Kidney epithelial cell (primary cell): ENCODE measurements around the gene TMCC3. TPM values are rescaled to one million over a fixed set of nuclear protein-coding genes. Genes with fewer than 3 reads are reported as not detected.

Source experiments
- DNase-seq: peaks from one replicate; pipeline ENCODE4 v3.0.0-alpha.2; 2010; ENCODE audit warnings: low read depth
- H3K27me3 ChIP-seq: 2 replicates; pipeline ENCODE4 v1.6.0; 2011; ENCODE audit warnings: low read length; ENCODE audit not compliant: control insufficient read depth, insufficient read depth
- H3K36me3 ChIP-seq: 2 replicates; pipeline ENCODE4 v1.5.1; 2011; ENCODE audit warnings: low read length; ENCODE audit not compliant: control insufficient read depth, insufficient read depth
- H3K4me3 ChIP-seq: 2 replicates; pipeline ENCODE4 v1.5.1; 2011; ENCODE audit warnings: low read depth, mild to moderate bottlenecking, control low read depth, low read length
- total RNA-seq: library from RNA; depleted of rRNA; stranded (reverse); fragments of >200 nt; gene quantifications from 2 replicates; pipeline ENCODE4 v1.2.3, GENCODE V29; 2015
- TF ChIP-seq, protein P1 (sequence below): IDR thresholded peaks from 2 replicates; pipeline ENCODE4 v1.5.1; 2011; ENCODE audit warnings: mild to moderate bottlenecking, moderate library complexity, low read length, control low read depth, inconsistent platforms; ENCODE audit not compliant: insufficient read depth, poor library complexity, severe bottlenecking

TMCC3 gene
- total RNA-seq, 1 donor from 2014 or later = 22.8 TPM

GRCh38 chr12:94690198-94690771 is 39.9 kb upstream of the TMCC3 start:
- TF ChIP-seq, protein P1, sequence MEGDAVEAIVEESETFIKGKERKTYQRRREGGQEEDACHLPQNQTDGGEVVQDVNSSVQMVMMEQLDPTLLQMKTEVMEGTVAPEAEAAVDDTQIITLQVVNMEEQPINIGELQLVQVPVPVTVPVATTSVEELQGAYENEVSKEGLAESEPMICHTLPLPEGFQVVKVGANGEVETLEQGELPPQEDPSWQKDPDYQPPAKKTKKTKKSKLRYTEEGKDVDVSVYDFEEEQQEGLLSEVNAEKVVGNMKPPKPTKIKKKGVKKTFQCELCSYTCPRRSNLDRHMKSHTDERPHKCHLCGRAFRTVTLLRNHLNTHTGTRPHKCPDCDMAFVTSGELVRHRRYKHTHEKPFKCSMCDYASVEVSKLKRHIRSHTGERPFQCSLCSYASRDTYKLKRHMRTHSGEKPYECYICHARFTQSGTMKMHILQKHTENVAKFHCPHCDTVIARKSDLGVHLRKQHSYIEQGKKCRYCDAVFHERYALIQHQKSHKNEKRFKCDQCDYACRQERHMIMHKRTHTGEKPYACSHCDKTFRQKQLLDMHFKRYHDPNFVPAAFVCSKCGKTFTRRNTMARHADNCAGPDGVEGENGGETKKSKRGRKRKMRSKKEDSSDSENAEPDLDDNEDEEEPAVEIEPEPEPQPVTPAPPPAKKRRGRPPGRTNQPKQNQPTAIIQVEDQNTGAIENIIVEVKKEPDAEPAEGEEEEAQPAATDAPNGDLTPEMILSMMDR = no peak
- H3K36me3 ChIP-seq = no peaks in the 10 kb centered on the region
- DNase-seq = no peak
- H3K4me3 ChIP-seq = no peak overlapping the region
- no peaks in the 10 kb centered on the region for H3K27me3 ChIP-seq

DNA sequence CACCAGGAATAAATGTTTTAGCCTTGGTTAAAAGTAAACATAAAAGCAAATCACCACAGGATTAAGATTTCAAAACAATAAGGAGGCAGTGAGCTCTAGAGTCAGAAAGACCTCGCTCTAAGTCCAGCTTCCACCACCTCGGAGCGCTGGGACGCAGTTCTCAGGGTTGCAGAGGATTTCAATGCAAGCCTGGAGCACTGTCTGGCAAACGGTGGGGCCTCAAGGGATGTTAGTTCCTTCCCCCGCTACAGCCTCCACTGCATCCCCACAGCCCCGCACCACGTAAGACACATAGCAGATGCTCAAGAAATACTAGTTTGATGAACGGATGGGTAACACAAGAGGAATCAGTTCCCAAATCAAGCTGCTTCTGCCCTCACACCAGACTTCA is 39.3 kb upstream of the TMCC3 start:
- TF ChIP-seq, protein P1 = no peak
- DNase-seq = no peak
- Histone ChIP-seq H3K27me3 (no peaks in the 10 kb centered on the region), H3K4me3 (no peak overlapping the region), H3K36me3 (no peaks in the 10 kb centered on the region)

DNA sequence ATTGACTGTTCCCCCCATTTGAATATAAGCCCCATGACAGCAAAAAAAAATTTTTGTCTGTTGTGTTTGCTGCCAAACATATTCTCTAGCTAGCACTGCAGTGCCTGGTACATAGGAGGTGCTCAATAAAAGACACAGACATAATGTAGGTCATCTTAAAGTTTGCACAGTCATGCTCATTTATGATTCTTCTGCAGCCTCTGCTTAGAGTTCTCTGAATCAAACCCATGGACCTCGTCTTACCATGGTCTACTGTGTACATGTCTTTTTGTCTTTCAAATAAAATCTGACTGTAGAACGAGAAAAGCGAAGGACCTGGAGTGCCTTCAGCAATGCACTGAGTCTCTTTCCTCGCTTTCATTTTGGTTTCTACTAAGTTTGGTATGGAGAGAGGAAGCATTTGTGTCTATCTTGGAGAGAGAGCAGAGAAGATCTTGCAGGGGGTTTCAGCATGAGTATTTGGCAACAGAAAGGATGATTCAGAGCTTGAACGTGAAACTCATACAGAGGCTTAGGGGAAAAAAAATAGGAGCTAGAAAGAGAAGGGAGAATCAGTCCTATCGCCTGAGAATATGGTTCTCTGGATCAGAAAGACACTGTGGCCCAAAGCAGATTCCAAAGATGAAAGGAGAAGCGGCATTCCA is 38.8 kb upstream of the TMCC3 start:
- no peak for DNase-seq
- TF ChIP-seq, protein P1 = no peak
- Histone ChIP-seq H3K36me3 (no peaks in the 10 kb centered on the region), H3K4me3 (no peak overlapping the region), H3K27me3 (no peaks in the 10 kb centered on the region)

DNA sequence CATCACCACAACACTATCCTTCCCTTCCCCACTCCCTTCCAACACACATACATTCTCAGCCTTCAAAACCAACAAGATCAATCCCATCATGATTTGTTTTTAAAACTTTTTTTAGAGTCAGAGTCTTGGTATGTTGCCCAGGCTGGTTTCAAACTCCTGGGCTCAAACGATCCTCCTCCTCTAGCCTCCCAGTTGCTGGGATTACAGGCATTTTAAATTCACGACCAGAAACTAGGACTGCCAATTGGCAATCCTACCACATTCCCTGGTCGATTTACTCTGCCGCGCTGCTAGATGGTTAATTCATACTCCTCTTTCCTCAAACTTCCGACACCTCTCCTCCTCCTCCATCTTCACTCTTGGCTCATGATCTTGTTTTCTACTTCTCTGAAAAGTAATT is 37.5 kb upstream of the TMCC3 start:
- H3K4me3 ChIP-seq = no peak overlapping the region
- H3K36me3 ChIP-seq = no peaks in the 10 kb centered on the region
- no peak for DNase-seq
- TF ChIP-seq, protein P1 = no peak
- no peaks in the 10 kb centered on the region for H3K27me3 ChIP-seq

GRCh38 chr12:94686834-94687628 is 36.7 kb upstream of the TMCC3 start:
- Histone ChIP-seq H3K36me3 (no peaks in the 10 kb centered on the region), H3K4me3 (no peak overlapping the region), H3K27me3 (no peaks in the 10 kb centered on the region)
- TF ChIP-seq, protein P1 = no peak
- DNase-seq = no peak
